Stimulated activated naive B cell treated with anti-CD40 and anti-IgM and Interleukin-4, amounts not matched to agents 10 μg/mL and 1 μg/mL and 100 μg/mL, for 72 hours (primary cell): ENCODE results near the gene ONECUT2.
A peak's percentile ranks its signal among the peaks of the same experiment; 100 is the strongest.

Experiments
- ATAC-seq, 2 donors: fragments of 150-1000 bp; cut with Tn5 transposase; replicated peaks; 2 replicates each; pipeline ENCODE4 v1.10.0; 2021; ENCODE audit warnings: moderate library complexity in 1 of 2
- DNase-seq: peaks from one replicate; pipeline ENCODE4 v3.0.0; 2021
- H3K27ac Mint-ChIP-seq: one replicate; pipeline ENCODE4 v1.8.0; 2022; ENCODE audit warnings: mild to moderate bottlenecking, mixed read lengths
- H3K27me3 Mint-ChIP-seq, 2 donors: one replicate each; pipeline ENCODE4 v1.8.0; 2022; ENCODE audit warnings: mixed read lengths in 2 of 2
- H3K36me3 Mint-ChIP-seq, 2 donors: one replicate each; pipeline ENCODE4 v1.8.0; 2022; ENCODE audit warnings: mixed read lengths in 2 of 2, mild to moderate bottlenecking in 1 of 2
- H3K4me1 Mint-ChIP-seq, 2 donors: one replicate each; pipeline ENCODE4 v1.8.0; 2022; ENCODE audit warnings: mixed read lengths in 2 of 2, mild to moderate bottlenecking in 1 of 2
- H3K4me3 Mint-ChIP-seq, 2 donors: one replicate each; pipeline ENCODE4 v1.8.0; 2022; ENCODE audit warnings: mild to moderate bottlenecking in 2 of 2, mixed read lengths in 2 of 2, moderate library complexity in 1 of 2
- H3K9me3 Mint-ChIP-seq, 2 donors: one replicate each; pipeline ENCODE4 v1.8.0; 2022; ENCODE audit warnings: mixed read lengths in 2 of 2, mild to moderate bottlenecking in 1 of 2

The ONECUT2 gene

GRCh38 chr18:57427429-57428201 is 7.6 kb upstream of the ONECUT2 start:
- Mint-ChIP-seq H3K36me3 (peaks cover 1 to 2% of the 10 kb centered on the region in 2 donors), H3K4me1 (peaks cover 0 to 12% of the 10 kb centered on the region in 2 donors), H3K4me3 (peak overlapping the region; percentile 16 to 59), H3K9me3 (peaks cover 2 to 4% of the 10 kb centered on the region in 2 donors), H3K27me3 (peaks cover 35 to 58% of the 10 kb centered on the region in 2 donors), H3K27ac (peak overlapping the region; percentile 77)
- ATAC-seq (no peak), DNase-seq (no peak)

DNA sequence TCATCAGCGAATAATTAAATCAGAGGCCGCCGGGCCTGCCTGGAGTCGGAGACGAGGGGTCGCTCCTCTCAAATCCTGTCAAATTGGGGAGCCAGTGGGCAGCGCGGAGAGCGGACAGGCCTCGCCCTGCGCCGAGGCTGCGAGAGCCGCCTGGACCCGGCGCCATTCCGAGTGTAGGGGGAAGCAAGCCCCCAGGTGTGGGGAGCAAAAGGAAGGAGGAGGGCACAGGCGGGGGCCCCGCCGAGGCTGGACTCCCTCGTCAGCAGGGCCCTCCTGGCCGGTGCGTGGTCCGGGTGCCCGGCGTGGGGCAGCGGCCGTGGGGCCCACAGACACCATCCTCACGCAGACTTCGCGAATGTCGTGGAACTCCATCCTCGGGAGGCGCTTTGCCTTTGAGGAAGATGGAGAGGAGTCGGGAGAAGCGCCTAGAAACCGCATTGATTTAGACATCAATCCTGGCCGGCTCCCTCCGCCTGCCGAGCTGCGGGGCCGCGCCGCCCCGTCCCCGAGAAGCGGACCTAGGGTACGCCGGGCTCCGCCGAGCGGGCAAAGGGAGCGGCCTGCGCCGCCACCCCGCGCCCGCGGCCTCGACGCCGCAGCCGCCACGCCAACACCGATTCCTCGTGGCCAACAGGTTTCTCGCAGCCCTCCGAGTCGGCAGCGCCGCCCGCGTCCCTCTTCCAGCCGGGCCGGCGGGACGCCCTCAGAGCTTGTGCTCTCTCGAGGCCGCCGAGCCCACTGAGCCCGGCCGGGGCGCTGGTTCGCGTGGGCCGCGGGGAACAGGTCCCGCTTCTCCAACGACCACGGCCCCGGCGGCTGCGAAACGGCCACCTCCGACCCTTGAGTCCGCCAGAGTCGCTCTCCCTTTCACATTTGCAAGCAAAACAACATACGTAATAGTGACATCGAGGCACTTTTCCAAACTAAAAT is 6.7 kb upstream of the ONECUT2 start:
- peak overlapping the region; percentile 17 to 55 for H3K4me3 Mint-ChIP-seq
- peaks cover 1 to 7% of the 10 kb centered on the region in 2 donors for H3K36me3 Mint-ChIP-seq
- H3K9me3 Mint-ChIP-seq = peaks cover 2 to 9% of the 10 kb centered on the region in 2 donors
- peaks cover 41 to 61% of the 10 kb centered on the region in 2 donors for H3K27me3 Mint-ChIP-seq
- DNase-seq = no peak
- H3K4me1 Mint-ChIP-seq = peaks cover 0 to 12% of the 10 kb centered on the region in 2 donors
- no peak for ATAC-seq
- peak overlapping the region; percentile 87 for H3K27ac Mint-ChIP-seq

DNA sequence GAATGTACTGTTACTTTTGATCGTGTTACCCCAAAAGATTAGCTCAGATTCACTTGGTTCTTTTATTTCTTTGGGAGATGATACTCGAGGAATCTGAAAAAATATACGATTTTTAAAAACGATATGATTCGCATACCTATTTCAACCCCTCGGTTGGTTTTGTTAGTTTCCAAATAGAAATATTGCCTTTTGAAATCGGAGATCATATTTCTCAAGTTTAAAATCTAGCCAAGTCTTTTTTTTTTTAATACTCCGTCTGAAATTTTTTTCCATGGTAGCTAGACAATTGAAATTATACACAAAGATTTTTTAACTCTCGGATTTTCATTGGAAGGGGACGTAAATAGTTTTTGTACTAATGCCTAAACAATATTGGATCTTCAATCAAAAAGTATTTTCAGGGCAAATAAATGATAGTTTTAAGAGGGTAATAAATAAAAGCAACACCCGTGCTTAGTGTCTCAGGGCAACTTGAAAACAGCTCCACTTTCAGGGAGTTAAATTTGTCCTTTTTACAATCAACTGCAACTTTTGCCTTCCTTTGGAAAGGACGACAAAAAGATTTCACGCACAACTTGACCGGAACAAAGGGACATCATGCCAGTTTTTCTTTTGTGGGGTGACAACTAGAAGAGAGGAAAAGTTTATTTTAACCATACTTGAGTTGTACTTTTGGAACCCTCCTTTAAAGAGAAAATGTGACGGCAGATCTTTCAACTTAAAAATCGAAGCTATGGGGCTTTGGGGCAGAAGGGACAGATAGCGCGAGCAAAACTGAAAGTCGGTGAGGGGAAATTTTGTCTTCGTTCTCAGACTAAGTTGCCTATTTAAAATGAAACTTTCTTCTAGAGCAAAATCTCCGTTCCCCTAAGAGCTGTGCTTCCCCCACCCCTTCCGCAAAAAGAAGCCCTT is 5.8 kb upstream of the ONECUT2 start:
- DNase-seq (no peak), ATAC-seq (no peak)
- H3K36me3 Mint-ChIP-seq = peaks cover 1 to 7% of the 10 kb centered on the region in 2 donors
- peak overlapping the region; percentile 87 for H3K27ac Mint-ChIP-seq
- peak overlapping the region in 1 of 2 donors; percentile 14 for H3K4me3 Mint-ChIP-seq
- H3K9me3 Mint-ChIP-seq = peaks cover 2 to 9% of the 10 kb centered on the region in 2 donors
- peaks cover 0 to 18% of the 10 kb centered on the region in 2 donors for H3K4me1 Mint-ChIP-seq
- H3K27me3 Mint-ChIP-seq = peaks cover 50 to 70% of the 10 kb centered on the region in 2 donors

- Mint-ChIP-seq H3K36me3 (peaks cover 1 to 7% of the 10 kb centered on the region in 2 donors), H3K27me3 (peaks cover 52 to 70% of the 10 kb centered on the region in 2 donors), H3K4me3 (peak overlapping the region in 1 of 2 donors; percentile 11), H3K27ac (peak overlapping the region; percentile 87), H3K9me3 (peaks cover 2 to 6% of the 10 kb centered on the region in 2 donors), H3K4me1 (peaks cover 0 to 25% of the 10 kb centered on the region in 2 donors)
- no peak for DNase-seq
- no peak for ATAC-seq
Measured at GRCh38 chr18:57430079-57431001, 4.8 kb upstream of the ONECUT2 start.

DNA sequence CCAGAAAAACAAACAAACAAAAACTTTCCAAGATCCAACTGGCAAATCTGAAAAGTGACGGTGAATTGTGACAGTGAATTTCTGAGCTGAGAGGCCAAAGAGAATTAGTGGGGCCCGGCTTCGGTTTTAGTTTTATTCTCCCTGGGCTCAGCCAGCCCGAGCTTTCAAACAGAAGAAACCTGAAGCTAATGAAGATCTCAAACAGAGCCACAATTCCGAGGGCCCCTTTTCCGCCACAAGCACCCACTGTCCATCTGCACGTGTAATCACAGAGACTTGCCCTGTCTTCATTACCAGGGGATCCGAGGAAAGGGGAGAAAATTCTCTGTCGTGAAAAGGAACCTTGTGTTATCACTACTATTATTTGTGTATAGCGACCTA is 4.2 kb upstream of the ONECUT2 start:
- Mint-ChIP-seq H3K4me1 (peaks cover 1 to 28% of the 10 kb centered on the region in 2 donors), H3K36me3 (peaks cover 2 to 8% of the 10 kb centered on the region in 2 donors), H3K27ac (no peak overlapping the region), H3K27me3 (peaks cover 54 to 73% of the 10 kb centered on the region in 2 donors), H3K4me3 (no peak overlapping the region), H3K9me3 (peaks cover 3 to 5% of the 10 kb centered on the region in 2 donors)
- no peak for ATAC-seq
- DNase-seq = no peak

- H3K27ac Mint-ChIP-seq = peak overlapping the region; percentile 25
- H3K4me3 Mint-ChIP-seq = no peak overlapping the region
- H3K36me3 Mint-ChIP-seq = peaks cover 4 to 13% of the 10 kb centered on the region in 2 donors
- peaks cover 3 to 5% of the 10 kb centered on the region in 2 donors for H3K9me3 Mint-ChIP-seq
- H3K4me1 Mint-ChIP-seq = peaks cover 6 to 34% of the 10 kb centered on the region in 2 donors
- ATAC-seq = no peak
- DNase-seq = no peak
- peaks cover 60 to 79% of the 10 kb centered on the region in 2 donors for H3K27me3 Mint-ChIP-seq
Measured at GRCh38 chr18:57431467-57432080, 3.6 kb upstream of the ONECUT2 start.

DNA sequence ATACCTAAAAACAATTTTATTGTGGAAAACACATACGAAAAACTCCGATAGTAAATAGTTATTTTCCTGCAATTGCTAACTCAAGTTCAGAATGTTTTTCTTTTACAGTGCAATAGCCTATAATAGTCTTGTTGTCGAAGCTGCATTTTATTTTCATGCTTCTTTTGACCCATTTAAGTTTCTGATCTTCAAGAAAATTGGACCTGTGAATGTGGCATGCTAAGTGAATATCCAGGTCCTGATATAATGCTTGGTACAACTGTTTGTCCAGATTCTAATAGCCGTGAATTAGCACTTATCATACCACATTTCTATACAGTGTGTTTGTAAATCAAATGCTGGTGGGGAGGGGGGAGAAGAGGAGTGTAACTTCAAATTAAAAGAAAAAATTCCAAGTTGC is 3.0 kb upstream of the ONECUT2 start:
- Mint-ChIP-seq H3K9me3 (peaks cover 4 to 5% of the 10 kb centered on the region in 2 donors), H3K27me3 (peaks cover 66 to 85% of the 10 kb centered on the region in 2 donors), H3K36me3 (peaks cover 4 to 18% of the 10 kb centered on the region in 2 donors), H3K27ac (peak overlapping the region; percentile 25), H3K4me3 (no peak overlapping the region), H3K4me1 (peaks cover 11 to 40% of the 10 kb centered on the region in 2 donors)
- no peak for ATAC-seq
- DNase-seq = no peak

GRCh38 chr18:57432751-57433400 is 2.3 kb upstream of the ONECUT2 start:
- no peak for ATAC-seq
- Mint-ChIP-seq H3K4me3 (no peak overlapping the region), H3K4me1 (peaks cover 18 to 47% of the 10 kb centered on the region in 2 donors), H3K36me3 (peaks cover 3 to 25% of the 10 kb centered on the region in 2 donors), H3K27ac (peak overlapping the region; percentile 0), H3K27me3 (peaks cover 71 to 86% of the 10 kb centered on the region in 2 donors), H3K9me3 (peaks cover 5% of the 10 kb centered on the region in 2 donors)
- DNase-seq = no peak

DNA sequence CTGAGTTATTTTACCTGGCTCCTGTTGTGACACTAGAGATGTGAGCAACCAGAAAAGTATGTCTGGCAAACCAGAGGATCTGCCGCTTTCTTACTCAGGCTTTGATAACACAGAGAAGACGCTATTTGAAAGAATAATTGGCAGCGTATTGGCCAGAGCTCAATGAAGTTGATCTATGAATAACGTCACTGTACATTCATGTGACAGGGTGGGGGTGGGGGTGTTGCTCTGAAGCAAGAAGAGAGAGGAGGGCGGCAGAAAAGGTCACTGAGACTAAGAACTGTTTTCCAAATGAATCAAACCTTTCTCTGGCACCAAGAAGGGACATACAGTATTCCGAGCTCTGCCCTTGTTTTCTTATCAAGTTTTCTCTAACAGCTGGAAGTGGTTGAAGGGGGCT is 1.7 kb upstream of the ONECUT2 start:
- Mint-ChIP-seq H3K36me3 (peaks cover 5 to 27% of the 10 kb centered on the region in 2 donors), H3K27ac (peak overlapping the region; percentile 0), H3K9me3 (peaks cover 5 to 7% of the 10 kb centered on the region in 2 donors), H3K4me1 (peaks cover 20 to 48% of the 10 kb centered on the region in 2 donors), H3K4me3 (no peak overlapping the region), H3K27me3 (peaks cover 73 to 88% of the 10 kb centered on the region in 2 donors)
- no peak for ATAC-seq
- DNase-seq = no peak

DNA sequence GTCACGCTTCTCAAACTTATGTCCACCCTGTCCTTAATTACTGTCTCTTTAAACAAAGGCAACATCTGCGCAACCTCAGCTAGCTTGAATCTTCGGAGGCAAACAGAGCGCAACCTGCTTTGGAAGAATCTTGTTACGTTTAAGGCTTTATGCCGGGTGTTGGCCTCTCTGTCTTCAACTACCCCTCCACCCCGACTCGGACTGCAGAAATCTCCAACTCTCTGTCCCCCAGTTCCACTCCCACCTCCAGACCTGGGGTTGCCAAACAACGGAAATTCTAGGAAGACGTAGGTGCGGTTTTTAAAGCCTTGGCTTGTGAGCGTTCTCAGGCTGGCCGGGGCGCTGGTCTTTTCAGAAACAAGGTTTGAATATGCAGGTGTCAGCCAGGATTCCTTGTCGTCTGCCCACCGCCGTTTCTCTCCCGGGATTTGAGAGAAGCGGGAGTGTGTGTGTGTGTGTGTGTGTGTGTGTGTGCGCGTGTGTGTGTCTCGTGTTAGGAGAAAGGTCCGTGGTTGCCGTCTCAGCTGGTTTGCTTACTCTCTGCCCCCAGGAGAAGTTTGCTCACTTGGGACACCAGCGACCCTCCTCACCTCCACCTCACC is 1.1 kb upstream of the ONECUT2 start:
- Mint-ChIP-seq H3K27ac (peak overlapping the region; percentile 57), H3K27me3 (peaks cover 76 to 92% of the 10 kb centered on the region in 2 donors), H3K36me3 (peaks cover 5 to 27% of the 10 kb centered on the region in 2 donors)

DNA sequence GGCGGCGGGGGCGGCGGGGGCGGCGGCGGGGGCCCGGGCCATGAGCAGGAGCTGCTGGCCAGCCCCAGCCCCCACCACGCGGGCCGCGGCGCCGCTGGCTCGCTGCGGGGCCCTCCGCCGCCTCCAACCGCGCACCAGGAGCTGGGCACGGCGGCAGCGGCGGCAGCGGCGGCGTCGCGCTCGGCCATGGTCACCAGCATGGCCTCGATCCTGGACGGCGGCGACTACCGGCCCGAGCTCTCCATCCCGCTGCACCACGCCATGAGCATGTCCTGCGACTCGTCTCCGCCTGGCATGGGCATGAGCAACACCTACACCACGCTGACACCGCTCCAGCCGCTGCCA is 644 bp downstream of the ONECUT2 start:
- no peak for DNase-seq
- Mint-ChIP-seq H3K27ac (peak overlapping the region; percentile 92), H3K9me3 (peaks cover 5 to 9% of the 10 kb centered on the region in 2 donors), H3K4me3 (peak overlapping the region; percentile 81 to 84), H3K4me1 (peaks cover 32 to 64% of the 10 kb centered on the region in 2 donors), H3K27me3 (peaks cover 79 to 92% of the 10 kb centered on the region in 2 donors), H3K36me3 (peaks cover 7 to 27% of the 10 kb centered on the region in 2 donors)
- ATAC-seq = no peak

More for the DNA sequence above, 1.1 kb upstream of the ONECUT2 start:
- DNase-seq (no peak), ATAC-seq (no peak)
- Mint-ChIP-seq H3K9me3 (peaks cover 5 to 7% of the 10 kb centered on the region in 2 donors), H3K4me3 (peak overlapping the region; percentile 76 to 77), H3K4me1 (peaks cover 21 to 53% of the 10 kb centered on the region in 2 donors)
